ENCODE results near the gene GRK6. TPM values are rescaled to one million over a fixed set of nuclear protein-coding genes. Genes with fewer than 3 reads are reported as not detected.
"Not testable (repeated sequence)": the region's sequence is repeated elsewhere in the genome, so short reads cannot be mapped to it uniquely, and the experiment has no call there.

GRK6 gene
- total and polyA plus RNA-seq, 8 donors: 7.2 to 14.5 (median 11.4) TPM

- intact Hi-C loops (cut with DNase I): no loop called here
- H3K4me1 ChIP-seq: no peaks in the 10 kb centered on the region
- no peaks in the 10 kb centered on the region for H3K36me3 ChIP-seq
- WGBS, 2 donors: 84 to 86% methylated on average over 3 of the region's 3 CpGs
- no peaks in the 10 kb centered on the region for H3K27me3 ChIP-seq
- ATAC-seq (no peak), DNase-seq (no peak), FAIRE-seq (no peak)
- no peaks in the 10 kb centered on the region for H3K9me3 ChIP-seq
- H3K4me3 ChIP-seq: no peak overlapping the region
- H3K27ac ChIP-seq: no peak overlapping the region
- no peak for TF ChIP-seq CTCF (IDR thresholded peaks at IDR 0.05)
Measured at GRCh38 chr5:177419046-177419445, 7.4 kb upstream of the GRK6 start.

- H3K4me1 ChIP-seq; H3K4me3 ChIP-seq; intact Hi-C loops (cut with DNase I); H3K27me3 ChIP-seq; H3K9me3 ChIP-seq; H3K27ac ChIP-seq; FAIRE-seq; ATAC-seq; H3K36me3 ChIP-seq; DNase-seq: not testable (repeated sequence)
- WGBS, 2 donors: 51 to 55% methylated on average over 7 of the region's 7 CpGs
Measured at GRCh38 chr5:177420472-177420871, 6.0 kb upstream of the GRK6 start.

- no peak for ATAC-seq
- intact Hi-C loops (cut with DNase I): no loop called here
- FAIRE-seq: no peak
- DNase-seq: no peak
- H3K4me3 ChIP-seq: no peak overlapping the region
- H3K9me3 ChIP-seq: no peaks in the 10 kb centered on the region
- H3K27me3 ChIP-seq: no peaks in the 10 kb centered on the region
- no peaks in the 10 kb centered on the region for H3K36me3 ChIP-seq
- peaks cover 0 to 5% (median 0%) of the 10 kb centered on the region in 3 donors for H3K4me1 ChIP-seq
- 74 to 78% methylated on average over 6 of the region's 6 CpGs for WGBS, 2 donors
- H3K27ac ChIP-seq: no peak overlapping the region
- no peak for TF ChIP-seq CTCF (IDR thresholded peaks at IDR 0.05)
Measured at GRCh38 chr5:177421062-177421798, 5.2 kb upstream of the GRK6 start.

- intact Hi-C loops (cut with DNase I): no loop called here
- no peak for FAIRE-seq
- no peak overlapping the region for H3K27ac ChIP-seq
- TF ChIP-seq CTCF (IDR thresholded peaks at IDR 0.05): no peak
- H3K4me3 ChIP-seq: no peak overlapping the region
- H3K4me1 ChIP-seq: peaks cover 0 to 13% (median 4%) of the 10 kb centered on the region in 3 donors
- H3K9me3 ChIP-seq: no peaks in the 10 kb centered on the region
- no peaks in the 10 kb centered on the region for H3K27me3 ChIP-seq
- no peaks in the 10 kb centered on the region for H3K36me3 ChIP-seq
- 62 to 79% methylated on average over 2 of the region's 2 CpGs for WGBS, 2 donors
- no peak for DNase-seq
- no peak for ATAC-seq
Measured at GRCh38 chr5:177423671-177424070, 2.8 kb upstream of the GRK6 start.

GRCh38 chr5:177425196-177425800, 1.2 kb upstream of the GRK6 start:
- no peak for TF ChIP-seq CTCF (IDR thresholded peaks at IDR 0.05)
- intact Hi-C loops (cut with DNase I): no loop called here
- peak overlapping the region; percentile 80 to 95 (median 85) for H3K27ac ChIP-seq
- DNase-seq: no peak
- peak overlapping the region; percentile 23 to 56 (median 46) for H3K4me3 ChIP-seq
- peaks cover 0 to 13% (median 4%) of the 10 kb centered on the region in 3 donors for H3K4me1 ChIP-seq
- ATAC-seq: no peak
- H3K9me3 ChIP-seq: no peaks in the 10 kb centered on the region
- 38 to 39% methylated on average over 13 of the region's 13 CpGs for WGBS, 2 donors
- H3K27me3 ChIP-seq: no peaks in the 10 kb centered on the region
- H3K36me3 ChIP-seq: no peaks in the 10 kb centered on the region
- no peak for FAIRE-seq
